GM12891 (cell line): ENCODE data around the gene RITA1.

Experiments
- PAX5 ChIP-seq: IDR thresholded peaks from 2 replicates; pipeline ENCODE4 v1.6.1; 2011; ENCODE audit warnings: low read length, moderate library complexity, mild to moderate bottlenecking; ENCODE audit not compliant: insufficient read depth, severe bottlenecking
- POLR2A ChIP-seq: IDR thresholded peaks from 2 replicates; pipeline ENCODE4 v1.6.1; 2011; ENCODE audit warnings: low read depth, low read length, control low read depth
- POLR2AphosphoS5 ChIP-seq: IDR thresholded peaks from 2 replicates; pipeline ENCODE4 v1.6.1; 2011; ENCODE audit warnings: low read depth, low read length, control low read depth

DNA sequence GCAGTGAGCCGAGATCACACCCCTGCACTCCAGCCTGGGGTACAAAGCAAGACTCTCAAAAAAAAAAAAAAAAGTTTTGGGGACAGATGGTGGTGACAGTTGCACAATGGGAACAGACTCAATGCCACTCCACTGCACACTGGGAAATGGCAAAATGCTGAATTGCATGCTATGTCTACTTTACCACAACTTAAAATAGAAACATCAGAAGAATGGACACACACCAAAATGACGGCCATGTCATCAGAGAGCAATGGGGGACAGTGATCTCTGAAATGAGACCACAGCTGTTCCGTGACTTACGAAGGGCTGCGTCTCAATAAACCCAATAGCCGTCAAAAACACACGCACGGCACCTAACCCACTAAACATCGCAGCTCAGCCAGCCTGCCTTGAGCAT lies 14.0 kb upstream of the RITA1 start:
- TF ChIP-seq POLR2A (no peak), PAX5 (no peak), POLR2AphosphoS5 (no peak)
